Ovary (tissue), 3 donors: ENCODE data around the gene DOCK1.

ENCODE experiments used
- EP300 ChIP-seq: sonication (generic); formaldehyde crosslinking; IDR thresholded peaks from one replicate; pipeline ENCODE4 v1.6.1; 2017; ENCODE audit warnings: antibody characterized with exemption
- POLR2A ChIP-seq: fragments of 450-650 bp; IDR thresholded peaks from one replicate; pipeline ENCODE4 v1.6.1; 2017; ENCODE audit warnings: antibody characterized with exemption, mild to moderate bottlenecking, moderate library complexity
- TF ChIP-seq, protein P1 (sequence below), 3 donors: fragments of 450-650 bp in 2 of 3; fragments of 200-600 bp in 1 of 3; IDR thresholded peaks; one replicate each; pipeline versions ENCODE4 v1.5.1 to v1.8.0; 2016 to 2022; ENCODE audit warnings: antibody characterized with exemption in 3 of 3, mild to moderate bottlenecking in 1 of 3
- donor health status: DM: no; HTN: no; CAD: no.

DNA sequence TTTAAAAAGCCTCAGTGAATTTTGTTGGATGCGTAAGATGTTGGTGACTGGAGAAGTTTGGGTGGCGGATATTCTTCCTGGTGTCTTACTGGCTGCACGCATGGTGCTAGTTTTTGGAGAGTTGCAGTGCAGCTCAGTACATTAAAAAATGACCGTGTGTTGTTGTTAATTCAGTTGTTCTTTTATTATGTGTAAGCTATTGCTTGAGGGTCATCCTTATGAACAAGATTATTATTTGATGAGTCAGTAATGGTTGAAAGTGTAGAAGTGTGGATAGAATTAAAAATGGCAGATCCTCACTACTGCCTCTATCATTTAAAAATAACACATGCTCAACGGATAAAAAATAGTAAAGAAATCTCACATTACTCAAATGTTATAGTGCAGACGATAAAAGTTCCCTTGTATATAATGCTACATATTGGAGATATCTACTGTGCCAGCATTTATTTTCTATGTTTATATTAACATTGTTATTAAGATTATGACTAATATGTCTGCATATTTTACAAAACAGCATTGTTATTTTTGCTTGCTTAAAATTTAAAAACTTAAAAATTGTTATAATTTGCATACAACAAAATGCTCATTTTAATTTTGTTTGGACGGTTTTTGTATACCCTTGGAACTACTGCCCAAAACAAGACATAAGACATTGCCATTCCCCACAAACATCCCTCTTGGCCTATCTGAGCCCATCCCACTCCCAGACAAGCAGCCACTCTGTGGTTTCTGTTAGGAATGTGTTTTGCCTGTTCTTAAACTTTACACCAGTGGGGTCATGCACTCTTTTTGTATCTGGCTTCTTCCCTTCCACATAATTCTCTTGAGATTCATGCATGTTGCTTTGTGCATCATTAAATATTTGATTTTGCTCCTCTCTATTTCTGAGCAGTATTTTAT, 142.0 kb downstream of the DOCK1 start:
- TF ChIP-seq EP300 (no peak), POLR2A (no peak)
- TF ChIP-seq, protein P1, sequence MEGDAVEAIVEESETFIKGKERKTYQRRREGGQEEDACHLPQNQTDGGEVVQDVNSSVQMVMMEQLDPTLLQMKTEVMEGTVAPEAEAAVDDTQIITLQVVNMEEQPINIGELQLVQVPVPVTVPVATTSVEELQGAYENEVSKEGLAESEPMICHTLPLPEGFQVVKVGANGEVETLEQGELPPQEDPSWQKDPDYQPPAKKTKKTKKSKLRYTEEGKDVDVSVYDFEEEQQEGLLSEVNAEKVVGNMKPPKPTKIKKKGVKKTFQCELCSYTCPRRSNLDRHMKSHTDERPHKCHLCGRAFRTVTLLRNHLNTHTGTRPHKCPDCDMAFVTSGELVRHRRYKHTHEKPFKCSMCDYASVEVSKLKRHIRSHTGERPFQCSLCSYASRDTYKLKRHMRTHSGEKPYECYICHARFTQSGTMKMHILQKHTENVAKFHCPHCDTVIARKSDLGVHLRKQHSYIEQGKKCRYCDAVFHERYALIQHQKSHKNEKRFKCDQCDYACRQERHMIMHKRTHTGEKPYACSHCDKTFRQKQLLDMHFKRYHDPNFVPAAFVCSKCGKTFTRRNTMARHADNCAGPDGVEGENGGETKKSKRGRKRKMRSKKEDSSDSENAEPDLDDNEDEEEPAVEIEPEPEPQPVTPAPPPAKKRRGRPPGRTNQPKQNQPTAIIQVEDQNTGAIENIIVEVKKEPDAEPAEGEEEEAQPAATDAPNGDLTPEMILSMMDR (IDR thresholded peaks at IDR 0.05): no peak
